ENCODE results near the gene ZIC1. TPM values are rescaled to one million over a fixed set of nuclear protein-coding genes. Genes with fewer than 3 reads are reported as not detected.

The ZIC1 gene
- total and polyA plus RNA-seq, 2 of the 4 experiments (the other 2 are of a cell fraction) = not detected

DNA sequence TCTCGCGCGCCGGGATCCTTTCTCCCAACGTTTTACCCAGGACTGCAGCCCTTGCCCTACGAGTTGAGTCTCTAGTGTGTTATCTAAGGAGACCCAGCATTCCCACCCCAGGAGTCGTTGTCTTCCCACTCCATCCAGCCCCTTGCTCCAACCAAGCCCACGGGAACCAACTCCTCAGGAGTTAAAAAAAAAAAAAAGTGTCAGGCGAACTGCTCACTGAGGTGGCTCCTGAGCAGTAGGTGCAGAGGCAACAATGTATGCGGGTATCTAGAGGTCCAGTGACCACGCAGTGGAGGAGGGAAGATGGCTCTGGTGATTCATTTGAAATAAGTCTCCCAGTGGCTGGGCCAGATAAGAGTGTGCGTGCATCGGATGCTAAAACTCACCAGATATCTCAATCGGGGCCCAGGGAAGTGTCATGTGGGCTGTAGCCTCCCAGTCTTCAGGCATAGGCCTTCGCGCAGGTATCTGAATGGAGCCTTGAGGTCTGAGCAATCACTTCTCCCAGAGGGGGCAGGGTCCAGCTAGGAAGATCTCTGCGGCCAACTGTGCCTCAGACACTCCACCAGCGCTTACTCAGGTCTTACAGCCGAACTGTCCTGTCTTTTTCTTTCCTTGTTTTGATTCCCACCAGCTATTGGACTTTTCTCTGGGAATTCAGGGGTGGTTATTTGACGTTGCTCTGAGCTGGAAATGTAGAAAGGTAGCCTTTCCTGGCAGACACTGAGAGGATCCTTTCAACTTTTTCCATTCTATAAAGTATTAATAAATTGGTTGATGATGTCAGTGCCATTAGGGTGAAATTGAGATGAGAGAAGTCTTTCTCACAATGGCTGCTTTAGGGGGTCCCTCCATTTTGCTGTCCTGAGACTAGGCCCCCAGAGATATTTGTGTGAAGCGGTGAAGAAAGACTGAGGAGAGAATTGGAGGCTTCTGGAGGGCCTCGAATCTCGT, 23.8 kb upstream of the ZIC1 start:
- ChIA-PET POLR2A (ENCODE audit: unreplicated experiment) (no interaction called here), CTCF (no interaction called here)
- ATAC-seq (ENCODE audit: low read depth) = no peak
- no peak for TF ChIP-seq RFX5 (IDR thresholded peaks at IDR 0.05; ENCODE audit: low read depth, low read length)
- no peak overlapping the region for H3K18ac ChIP-seq (ENCODE audit: low read depth, low read length)
- H3K4ac ChIP-seq (ENCODE audit: low read depth, low read length) = no peak overlapping the region
- dilution Hi-C loops (cut with HindIII; ENCODE audit: low sequenced_read_pairs, unreplicated experiment) (no loop called here), intact Hi-C loops (cut with micrococcal nuclease) (no loop called here), in situ Hi-C loops (cut with MboI; ENCODE audit: low sequenced_read_pairs) (no loop called here)
- H2BK15ac ChIP-seq (ENCODE audit: low read depth, low read length) = no peak overlapping the region
- WGBS, 2 experiments (ENCODE audit: extremely low coverage in 2 of 2, insufficient read length in 1 of 2) = no CpG with 5 or more reads among the region's 23 CpGs
- H2AFZ ChIP-seq (replicated peaks; ENCODE audit: low read length, poor library complexity) = no peak overlapping the region
- BruUV-seq (replicated peaks) = no TSS peak
- H3K27me3 ChIP-seq (ENCODE audit: control insufficient read depth, insufficient read depth, low read length) = peaks cover 80% of the 10 kb centered on the region
- H3K79me1 ChIP-seq (ENCODE audit: low read depth in 1 of 2, low read length in 2 of 2) = no peaks in the 10 kb centered on the region
- no peak overlapping the region for H3K56ac ChIP-seq (ENCODE audit: extremely low read depth, insufficient read depth, low read length)
- H3K14ac ChIP-seq (replicated peaks; ENCODE audit: low read depth, low read length) = no peak overlapping the region
- H3K9me3 ChIP-seq (ENCODE audit: control insufficient read depth, insufficient read depth, low read length) = peaks cover 7% of the 10 kb centered on the region
- H3K4me3 ChIP-seq (ENCODE audit: insufficient read depth, low read depth, low read length) = no peak overlapping the region
- H2BK20ac ChIP-seq (ENCODE audit: low read depth, low read length) = no peak overlapping the region
- H3K27ac ChIP-seq (ENCODE audit: insufficient read depth, low read length) = no peak overlapping the region
- no peaks in the 10 kb centered on the region for H3K36me3 ChIP-seq (ENCODE audit: control insufficient read depth, insufficient read depth, low read length)
- H3K9ac ChIP-seq (ENCODE audit: low read depth, low read length) = no peak overlapping the region
- H3K9me1 ChIP-seq (ENCODE audit: insufficient read depth, low read length) = no peaks in the 10 kb centered on the region
- H2AK5ac ChIP-seq (ENCODE audit: low read depth, low read length) = no peak overlapping the region
- H3K4me2 ChIP-seq (ENCODE audit: low read depth, low read length) = no peak overlapping the region
- H4K5ac ChIP-seq (ENCODE audit: low read depth, low read length) = no peak overlapping the region
- no peak for DNase-seq
- H2BK5ac ChIP-seq (ENCODE audit: low read depth, low read length, poor library complexity, severe bottlenecking) = no peak overlapping the region
- no peak overlapping the region for H2AK9ac ChIP-seq (replicated peaks; ENCODE audit: low read depth, low read length, poor library complexity)
- no peaks in the 10 kb centered on the region; the same call in 1 of the 2 replicates for H4K20me1 ChIP-seq (ENCODE audit: insufficient read depth, low read length)
- H4K91ac ChIP-seq (ENCODE audit: insufficient read depth, low read depth, low read length) = no peak overlapping the region
- H2BK120ac ChIP-seq (ENCODE audit: low read depth, low read length) = no peak overlapping the region
- no peaks in the 10 kb centered on the region for H3K4me1 ChIP-seq (ENCODE audit: control insufficient read depth, insufficient read depth, low read length)
- no peak overlapping the region for H4K8ac ChIP-seq (ENCODE audit: low read depth in 2 of 2, low read length in 2 of 2)
- H3K23ac ChIP-seq (ENCODE audit: low read depth, low read length) = no peak overlapping the region

Data from IMR-90 (cell line).